ENCODE data around the gene CIB4.
"Not testable (repeated sequence)": the region's sequence is repeated elsewhere in the genome, so short reads cannot be mapped to it uniquely, and the experiment has no call there.

Gene CIB4

GRCh38 chr2:26665296-26665695, 24.1 kb upstream of the CIB4 start:
- not testable (repeated sequence) for DNase-seq

- no peak for DNase-seq
Measured at GRCh38 chr2:26660363-26660962, 19.3 kb upstream of the CIB4 start.

- no peak for DNase-seq
Measured at GRCh38 chr2:26658691-26659346, 17.7 kb upstream of the CIB4 start.

- DNase-seq: no peak
Measured at GRCh38 chr2:26657265-26657664, 16.1 kb upstream of the CIB4 start.

- DNase-seq: no peak
Measured at GRCh38 chr2:26655611-26656195, 14.5 kb upstream of the CIB4 start.

- not testable (repeated sequence) for DNase-seq
Measured at GRCh38 chr2:26655120-26655519, 14.0 kb upstream of the CIB4 start.

- no peak for DNase-seq
Measured at GRCh38 chr2:26654061-26654340, 12.8 kb upstream of the CIB4 start.

GRCh38 chr2:26653207-26654060, 12.3 kb upstream of the CIB4 start:
- no peak for DNase-seq

GRCh38 chr2:26652361-26653041, 11.3 kb upstream of the CIB4 start:
- no peak for DNase-seq

GRCh38 chr2:26651799-26652198, 10.6 kb upstream of the CIB4 start:
- DNase-seq: no peak

- no peak for DNase-seq
Measured at GRCh38 chr2:26651470-26651771, 10.3 kb upstream of the CIB4 start.

GRCh38 chr2:26650713-26651469, 9.7 kb upstream of the CIB4 start:
- no peak for DNase-seq

- no peak for DNase-seq
Measured at GRCh38 chr2:26649992-26650712, 9.0 kb upstream of the CIB4 start.

GRCh38 chr2:26649322-26649721, 8.2 kb upstream of the CIB4 start:
- DNase-seq: no peak

- no peak for DNase-seq
Measured at GRCh38 chr2:26648516-26648915, 7.3 kb upstream of the CIB4 start.

- no peak for DNase-seq
Measured at GRCh38 chr2:26647981-26648380, 6.8 kb upstream of the CIB4 start.

- DNase-seq: no peak
Measured at GRCh38 chr2:26646986-26647672, 6.0 kb upstream of the CIB4 start.

- DNase-seq: no peak
Measured at GRCh38 chr2:26645762-26646161, 4.6 kb upstream of the CIB4 start.

- no peak for DNase-seq
Measured at GRCh38 chr2:26644188-26644835, 3.1 kb upstream of the CIB4 start.

- no peak for DNase-seq
Measured at GRCh38 chr2:26642429-26642828, 1.3 kb upstream of the CIB4 start.

- DNase-seq: no peak
Measured at GRCh38 chr2:26640331-26640745, 828 bp downstream of the CIB4 start.
